T-cell (primary cell): Measurements from ENCODE around the gene MEMO1. TPM values are rescaled to one million over a fixed set of nuclear protein-coding genes. Genes with fewer than 3 reads are reported as not detected.

Experiments
- ATAC-seq, 4 experiments: fragments of 200-7000 bp in 3 of 4; fragments of 150-1000 bp in 1 of 4; cut with Tn5 transposase; replicated peaks in 1 of 4; 1 replicate in 3 of 4; 2 replicates in 1 of 4; pipeline ENCODE4 v1.10.0; 2021; ENCODE audit warnings: moderate library complexity in 3 of 4, mild to moderate bottlenecking in 2 of 4, moderate number of reproducible peaks in 1 of 4
- CTCF ChIA-PET, 2 donors: fragments of 300-600 bp; sonication (Branson Sonifier 250); formaldehyde crosslinking; loops; one replicate each; lab custom pipeline; 2022; ENCODE audit warnings: antibody characterized with exemption in 2 of 2; lab: Charles Lee
- POLR2A ChIA-PET, 2 donors: fragments of 300-600 bp; sonication (Branson Sonifier 250); formaldehyde crosslinking; loops; one replicate each; lab custom pipeline; 2022; ENCODE audit warnings: antibody characterized with exemption in 2 of 2; lab: Charles Lee
- DNase-seq, 35 experiments: peaks; one replicate each; pipeline versions ENCODE4 v3.0.0 to v3.0.0-alpha.2; 2013 to 2023
- H3K27ac ChIP-seq: one replicate; pipeline ENCODE4 v1.5.1; 2013; ENCODE audit warnings: low read length
- H3K27me3 ChIP-seq, 2 experiments: replicated peaks in 1 of 2; 1 replicate in 1 of 2; 2 replicates in 1 of 2; pipeline versions ENCODE4 v1.6.1 to v1.7.0; 2013; ENCODE audit warnings: low read length in 1 of 2, mixed read lengths in 1 of 2; ENCODE audit not compliant: control insufficient read depth in 2 of 2, insufficient read depth in 2 of 2; ENCODE audit errors: extremely low read depth in 1 of 2
- H3K36me3 ChIP-seq, 2 donors: 1 replicate in 1 of 2; 2 replicates in 1 of 2; pipeline versions ENCODE4 v1.6.1 to v1.7.0; 2013; ENCODE audit warnings: low read length in 1 of 2; ENCODE audit not compliant: control insufficient read depth in 2 of 2, insufficient read depth in 1 of 2; ENCODE audit errors: extremely low read depth in 1 of 2
- H3K4me1 ChIP-seq, 2 experiments: 1 replicate in 1 of 2; 2 replicates in 1 of 2; pipeline versions ENCODE4 v1.6.1 to v1.7.0; 2013; ENCODE audit warnings: low read length in 2 of 2, mixed read lengths in 1 of 2; ENCODE audit not compliant: insufficient read depth in 2 of 2, control insufficient read depth in 1 of 2; ENCODE audit errors: extremely low read depth in 1 of 2
- H3K4me3 ChIP-seq, 2 donors: 1 replicate in 1 of 2; 2 replicates in 1 of 2; pipeline versions ENCODE4 v1.5.1 to v1.7.0; 2013; ENCODE audit warnings: mild to moderate bottlenecking in 2 of 2, low read length in 1 of 2, moderate library complexity in 1 of 2; ENCODE audit not compliant: control insufficient read depth in 1 of 2; ENCODE audit errors: extremely low read depth in 1 of 2
- H3K9me3 ChIP-seq: 2 replicates; pipeline ENCODE4 v1.7.0; 2013
- H3K27ac Mint-ChIP-seq, 2 donors: one replicate each; pipeline ENCODE4 v1.8.0; 2020 to 2021; ENCODE audit warnings: mild to moderate bottlenecking in 2 of 2, mixed read lengths in 2 of 2
- H3K27me3 Mint-ChIP-seq, 2 donors: one replicate each; pipeline ENCODE4 v1.8.0; 2021 to 2022; ENCODE audit warnings: mixed read lengths in 2 of 2
- H3K36me3 Mint-ChIP-seq: one replicate; pipeline ENCODE4 v1.8.0; 2021; ENCODE audit warnings: mixed read lengths
- H3K4me1 Mint-ChIP-seq, 3 donors: one replicate each; pipeline ENCODE4 v1.8.0; 2020 to 2022; ENCODE audit warnings: mixed read lengths in 3 of 3, mild to moderate bottlenecking in 1 of 3
- H3K4me3 Mint-ChIP-seq, 3 donors: one replicate each; pipeline ENCODE4 v1.8.0; 2020 to 2022; ENCODE audit warnings: mild to moderate bottlenecking in 3 of 3, mixed read lengths in 3 of 3, moderate library complexity in 3 of 3
- H3K9me3 Mint-ChIP-seq, 3 donors: one replicate each; pipeline ENCODE4 v1.8.0; 2020 to 2022; ENCODE audit warnings: mixed read lengths in 3 of 3
- WGBS: methylation state at CpG from one replicate; pipeline ENCODE4 v1.1.5; 2013; ENCODE audit warnings: missing lambda C conversion rate; ENCODE audit not compliant: insufficient coverage; 5-methylcytosine and 5-hydroxymethylcytosine counted together
- total RNA-seq, 35 experiments: library from RNA in 6 of 35; stranded (reverse) in 6 of 35; fragments of 120-200 nt in 1 of 35; gene quantifications; one replicate each; pipeline versions ENCODE4 v1.2.1 to v1.2.4 and lab custom pipeline; 2013 to 2026

MEMO1 gene
- total RNA-seq, 5 donors from 2014 or later (not counting 1 experiment from before 2014, with no cell fraction given): 35.0 to 46.3 (median 41.5) TPM

DNA sequence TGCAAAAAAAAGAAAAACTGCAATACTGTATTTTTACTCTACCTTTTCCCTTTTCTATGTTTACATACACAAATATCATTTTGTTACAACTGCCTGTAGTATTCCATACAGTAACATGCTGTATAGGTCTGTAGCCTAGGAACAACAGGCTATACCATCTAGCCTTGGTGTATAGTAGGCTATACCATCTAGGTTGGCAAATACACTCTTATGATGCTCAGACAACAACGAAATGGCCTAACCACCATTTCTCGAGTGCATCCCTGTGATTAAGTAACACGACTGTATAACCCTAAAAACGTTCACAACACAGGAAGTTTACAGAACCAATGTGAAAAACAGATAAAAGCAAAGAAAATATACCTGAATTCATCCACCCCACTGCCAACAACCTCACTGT, 64.0 kb downstream of the MEMO1 start:
- 58% methylated on average over 3 of the region's 4 CpGs for WGBS
- no peak for ATAC-seq
- Mint-ChIP-seq H3K4me3 (no peak overlapping the region), H3K4me1 (peaks cover 58 to 64% (median 59%) of the 10 kb centered on the region in 3 donors), H3K36me3 (peaks cover 12% of the 10 kb centered on the region), H3K9me3 (no peaks in the 10 kb centered on the region), H3K27me3 (no peaks in the 10 kb centered on the region), H3K27ac (no peak overlapping the region)
- H3K27me3 ChIP-seq: no peaks in the 10 kb centered on the region
- H3K9me3 ChIP-seq: no peaks in the 10 kb centered on the region
- peaks cover 0 to 9% of the 10 kb centered on the region in 2 experiments for H3K4me1 ChIP-seq
- no peak overlapping the region for H3K4me3 ChIP-seq
- no peak for DNase-seq
- H3K27ac ChIP-seq: no peak overlapping the region
- ChIA-PET CTCF (no interaction called here), POLR2A (no interaction called here)
- H3K36me3 ChIP-seq: peaks cover 0 to 6% of the 10 kb centered on the region in 2 donors

GRCh38 chr2:31945572-31945935, 65.3 kb downstream of the MEMO1 start:
- Mint-ChIP-seq H3K27ac (peak overlapping the region in 1 of 2 donors; percentile 53), H3K4me3 (no peak overlapping the region), H3K9me3 (no peaks in the 10 kb centered on the region), H3K27me3 (no peaks in the 10 kb centered on the region), H3K36me3 (peaks cover 12% of the 10 kb centered on the region), H3K4me1 (peaks cover 51 to 56% (median 55%) of the 10 kb centered on the region in 3 donors)
- ChIA-PET POLR2A (no interaction called here), CTCF (no interaction called here)
- ATAC-seq (no peak), DNase-seq (no peak)
- WGBS: no CpG with 5 or more reads among the region's 1 CpG
- Histone ChIP-seq H3K27me3 (no peaks in the 10 kb centered on the region), H3K9me3 (no peaks in the 10 kb centered on the region), H3K4me3 (no peak overlapping the region), H3K27ac (no peak overlapping the region), H3K4me1 (peaks cover 0 to 9% of the 10 kb centered on the region in 2 experiments), H3K36me3 (peaks cover 0 to 8% of the 10 kb centered on the region in 2 donors)

GRCh38 chr2:31944828-31945571, 65.8 kb downstream of the MEMO1 start:
- Mint-ChIP-seq H3K27me3 (no peaks in the 10 kb centered on the region), H3K9me3 (no peaks in the 10 kb centered on the region), H3K27ac (peak overlapping the region; percentile 32 to 53), H3K36me3 (peaks cover 12% of the 10 kb centered on the region), H3K4me1 (peaks cover 51 to 56% (median 55%) of the 10 kb centered on the region in 3 donors), H3K4me3 (no peak overlapping the region)
- ATAC-seq (peak in 1 of 4 experiments; percentile 19), DNase-seq (no peak)
- ChIA-PET CTCF (no interaction called here), POLR2A (no interaction called here)
- Histone ChIP-seq H3K36me3 (peaks cover 0 to 8% of the 10 kb centered on the region in 2 donors), H3K27me3 (no peaks in the 10 kb centered on the region), H3K4me3 (no peak overlapping the region), H3K9me3 (no peaks in the 10 kb centered on the region), H3K27ac (no peak overlapping the region), H3K4me1 (peaks cover 0 to 9% of the 10 kb centered on the region in 2 experiments)
- no CpG with 5 or more reads among the region's 2 CpGs for WGBS

GRCh38 chr2:31943636-31944225, 67.1 kb downstream of the MEMO1 start:
- no peak overlapping the region for H3K4me3 Mint-ChIP-seq
- Histone ChIP-seq H3K4me3 (no peak overlapping the region), H3K27ac (no peak overlapping the region), H3K36me3 (peaks cover 0 to 8% of the 10 kb centered on the region in 2 donors), H3K4me1 (peaks cover 0 to 9% of the 10 kb centered on the region in 2 experiments), H3K27me3 (no peaks in the 10 kb centered on the region), H3K9me3 (no peaks in the 10 kb centered on the region)
- 63% methylated on average over 3 of the region's 3 CpGs for WGBS
- no peak for DNase-seq
- ChIA-PET POLR2A (no interaction called here), CTCF (interaction anchor here in 1 of 2 donors (0.6 kb wide), 1 partner anchor 1472 kb away, joined by 4 read pairs; no protein-coding TSS in a partner anchor)
- H3K9me3 Mint-ChIP-seq: no peaks in the 10 kb centered on the region
- peak overlapping the region; percentile 24 to 45 for H3K27ac Mint-ChIP-seq
- no peak for ATAC-seq
- H3K36me3 Mint-ChIP-seq: peaks cover 6% of the 10 kb centered on the region
- H3K27me3 Mint-ChIP-seq: no peaks in the 10 kb centered on the region
- peaks cover 45 to 48% (median 46%) of the 10 kb centered on the region in 3 donors for H3K4me1 Mint-ChIP-seq

- peaks cover 6% of the 10 kb centered on the region for H3K36me3 Mint-ChIP-seq
- POLR2A ChIA-PET: no interaction called here
- peaks cover 0 to 9% of the 10 kb centered on the region in 2 experiments for H3K4me1 ChIP-seq
- ATAC-seq: no peak
- H3K4me3 ChIP-seq: no peak overlapping the region
- H3K27me3 ChIP-seq: no peaks in the 10 kb centered on the region
- DNase-seq: no peak
- no peak overlapping the region for H3K27ac Mint-ChIP-seq
- 100% methylated on average over 1 of the region's 1 CpG for WGBS
- H3K9me3 ChIP-seq: no peaks in the 10 kb centered on the region
- H3K4me1 Mint-ChIP-seq: peaks cover 27 to 38% (median 37%) of the 10 kb centered on the region in 3 donors
- H3K27ac ChIP-seq: no peak overlapping the region
- no peaks in the 10 kb centered on the region for H3K9me3 Mint-ChIP-seq
- no peaks in the 10 kb centered on the region for H3K27me3 Mint-ChIP-seq
- peaks cover 0 to 8% of the 10 kb centered on the region in 2 donors for H3K36me3 ChIP-seq
- no peak overlapping the region for H3K4me3 Mint-ChIP-seq
- CTCF ChIA-PET: no interaction called here
Observed at GRCh38 chr2:31940920-31941319, 69.9 kb downstream of the MEMO1 start.

- Histone ChIP-seq H3K4me3 (no peak overlapping the region), H3K4me1 (peaks cover 0 to 11% of the 10 kb centered on the region in 2 experiments), H3K27ac (no peak overlapping the region), H3K9me3 (no peaks in the 10 kb centered on the region), H3K27me3 (no peaks in the 10 kb centered on the region), H3K36me3 (peaks cover 0 to 8% of the 10 kb centered on the region in 2 donors)
- ChIA-PET CTCF (interaction anchor here in 1 of 2 donors (0.5 kb wide), 1 partner anchor 105 kb away, joined by 7 read pairs; no protein-coding TSS in a partner anchor), POLR2A (no interaction called here)
- no peaks in the 10 kb centered on the region for H3K27me3 Mint-ChIP-seq
- peaks cover 3 to 14% (median 12%) of the 10 kb centered on the region in 3 donors for H3K4me1 Mint-ChIP-seq
- H3K9me3 Mint-ChIP-seq: no peaks in the 10 kb centered on the region
- ATAC-seq (no peak), DNase-seq (no peak)
- no peak overlapping the region for H3K27ac Mint-ChIP-seq
- WGBS: no CpG with 5 or more reads among the region's 3 CpGs
- H3K36me3 Mint-ChIP-seq: peaks cover under 1% of the 10 kb centered on the region
- no peak overlapping the region for H3K4me3 Mint-ChIP-seq
Observed at GRCh38 chr2:31937741-31938140, 73.1 kb downstream of the MEMO1 start.
